Fibroblast of lung (primary cell): ENCODE data around the gene COX6B1.

Experiments
- EZH2 ChIP-seq: IDR thresholded peaks from 2 replicates; pipeline ENCODE4 v1.5.1; 2012; ENCODE audit warnings: low read length, control low read depth, mild to moderate bottlenecking; ENCODE audit errors: missing control alignments
- TF ChIP-seq, protein P1 (sequence below), 2 donors: IDR thresholded peaks in 1 of 2; conservative IDR thresholded peaks in 1 of 2; 1 replicate in 1 of 2; 2 replicates in 1 of 2; pipeline ENCODE4 v1.5.1; 2011 to 2012; ENCODE audit warnings: low read length in 2 of 2, control low read depth in 1 of 2, inconsistent platforms in 1 of 2, low read depth in 1 of 2, mild to moderate bottlenecking in 1 of 2

DNA sequence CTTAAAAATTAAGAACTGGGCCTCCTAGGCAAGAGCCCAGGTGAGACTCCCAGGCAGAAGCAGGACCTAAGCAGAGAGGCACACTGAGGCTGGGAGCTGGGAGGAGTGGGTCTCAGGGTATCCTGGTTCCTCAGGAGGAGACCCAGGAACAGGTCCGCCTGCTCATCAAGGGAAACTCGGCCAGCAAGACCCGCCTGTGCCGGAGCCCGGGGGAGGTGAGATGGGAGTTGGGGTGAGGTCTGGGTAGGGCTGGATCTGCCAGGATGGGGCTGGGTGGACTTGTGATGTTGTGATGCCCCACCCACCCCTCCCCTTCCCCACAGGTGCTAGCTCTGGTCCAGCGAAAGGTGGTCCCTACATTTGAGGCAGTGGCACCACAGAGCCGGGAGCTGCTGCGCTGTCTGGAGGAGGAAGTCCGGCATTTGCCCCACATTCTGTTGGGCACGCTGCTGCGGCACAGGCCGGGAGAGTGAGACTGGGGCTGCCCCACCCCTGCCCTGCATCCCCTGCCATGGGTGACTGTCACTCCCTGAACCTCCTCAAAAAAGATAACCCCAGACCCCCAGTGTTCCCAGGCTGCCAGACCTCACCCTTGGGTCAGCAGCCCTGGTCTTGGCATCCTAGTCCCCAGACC lies 28.7 kb upstream of the COX6B1 start:
- TF ChIP-seq, protein P1, sequence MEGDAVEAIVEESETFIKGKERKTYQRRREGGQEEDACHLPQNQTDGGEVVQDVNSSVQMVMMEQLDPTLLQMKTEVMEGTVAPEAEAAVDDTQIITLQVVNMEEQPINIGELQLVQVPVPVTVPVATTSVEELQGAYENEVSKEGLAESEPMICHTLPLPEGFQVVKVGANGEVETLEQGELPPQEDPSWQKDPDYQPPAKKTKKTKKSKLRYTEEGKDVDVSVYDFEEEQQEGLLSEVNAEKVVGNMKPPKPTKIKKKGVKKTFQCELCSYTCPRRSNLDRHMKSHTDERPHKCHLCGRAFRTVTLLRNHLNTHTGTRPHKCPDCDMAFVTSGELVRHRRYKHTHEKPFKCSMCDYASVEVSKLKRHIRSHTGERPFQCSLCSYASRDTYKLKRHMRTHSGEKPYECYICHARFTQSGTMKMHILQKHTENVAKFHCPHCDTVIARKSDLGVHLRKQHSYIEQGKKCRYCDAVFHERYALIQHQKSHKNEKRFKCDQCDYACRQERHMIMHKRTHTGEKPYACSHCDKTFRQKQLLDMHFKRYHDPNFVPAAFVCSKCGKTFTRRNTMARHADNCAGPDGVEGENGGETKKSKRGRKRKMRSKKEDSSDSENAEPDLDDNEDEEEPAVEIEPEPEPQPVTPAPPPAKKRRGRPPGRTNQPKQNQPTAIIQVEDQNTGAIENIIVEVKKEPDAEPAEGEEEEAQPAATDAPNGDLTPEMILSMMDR (conservative IDR thresholded peaks at IDR 0.05 in 1 of 2, IDR thresholded peaks at IDR 0.05 in 1 of 2; ENCODE audit: low read depth in 1 of 2, low read length in 2 of 2): no peak
- no peak for TF ChIP-seq EZH2
